Thoracic aorta (tissue), 2 donors: ENCODE results near the gene PLEKHM2. TPM values are rescaled to one million over a fixed set of nuclear protein-coding genes. Genes with fewer than 3 reads are reported as not detected.
A peak's percentile ranks its signal among the peaks of the same experiment; 100 is the strongest.

ENCODE experiments used
- ATAC-seq: fragments of 150-250 bp; one replicate; pipeline ENCODE4 v1.8.0; 2017; ENCODE audit warnings: low read depth; ENCODE audit not compliant: insufficient number of reproducible peaks, low FRiP score
- DNase-seq: peaks from one replicate; pipeline ENCODE4 v3.0.0-alpha.2; 2020; ENCODE audit warnings: low spot score
- H3K27ac ChIP-seq, 2 donors: fragments of 200-600 bp; sonication (generic); 1 replicate in 1 of 2; 2 replicates in 1 of 2; pipeline ENCODE4 v1.5.1; 2016; ENCODE audit warnings: mild to moderate bottlenecking in 2 of 2, moderate library complexity in 2 of 2
- H3K27me3 ChIP-seq: fragments of 200-600 bp; sonication (generic); replicated peaks from 2 replicates; pipeline ENCODE4 v1.6.0; 2016; ENCODE audit warnings: mild to moderate bottlenecking; ENCODE audit not compliant: insufficient read depth
- H3K36me3 ChIP-seq: fragments of 200-600 bp; sonication (generic); one replicate; pipeline ENCODE4 v1.5.1; 2016
- H3K4me1 ChIP-seq, 2 donors: fragments of 200-600 bp; sonication (generic); 1 replicate in 1 of 2; 2 replicates in 1 of 2; pipeline versions ENCODE4 v1.5.1 to v1.6.0; 2016; ENCODE audit warnings: low read depth in 2 of 2, mild to moderate bottlenecking in 1 of 2; ENCODE audit not compliant: control insufficient read depth in 1 of 2
- H3K4me3 ChIP-seq: fragments of 200-600 bp; sonication (generic); 2 replicates; pipeline ENCODE4 v1.5.1; 2016; ENCODE audit warnings: mild to moderate bottlenecking
- H3K9me3 ChIP-seq: fragments of 200-600 bp; sonication (generic); 2 replicates; pipeline ENCODE4 v1.5.1; 2016
- CTCF ChIP-seq: fragments of 200-600 bp; sonication (generic); IDR thresholded peaks from one replicate; pipeline ENCODE4 v1.5.1; 2019; ENCODE audit warnings: antibody characterized with exemption
- total RNA-seq, 2 donors: library from RNA; depleted of rRNA; stranded (reverse); fragments of >200 nt; gene quantifications; one replicate each; pipeline versions ENCODE4 v1.1.0 to v1.2.3, GENCODE V29; 2016

The PLEKHM2 gene
- total RNA-seq = 10 to 100 TPM; 53.7 to 74.6 TPM

GRCh38 chr1:15684042-15684461, at the start of gene PLEKHM2:
TSS of gene PLEKHM2 (plus strand) at chr1:15684320. CDS start at chr1:15684559, 239 bp downstream.
- Histone ChIP-seq H3K27me3 (no peaks in the 10 kb centered on the region), H3K36me3 (no peaks in the 10 kb centered on the region), H3K4me3 (peak within 1 kb of the TSS; percentile 76), H3K27ac (peak within 1 kb of the TSS; percentile 84 to 97), H3K4me1 (peaks cover 16 to 36% of the 10 kb centered on the region in 2 donors), H3K9me3 (no peaks in the 10 kb centered on the region)
- ATAC-seq (peak; percentile 40), DNase-seq (no peak)
- no peak for TF ChIP-seq CTCF

- no peak for TF ChIP-seq CTCF
- H3K4me1 ChIP-seq = no peaks in the 10 kb centered on the region
- no peak overlapping the region for H3K27ac ChIP-seq
- no peak overlapping the region for H3K4me3 ChIP-seq
- ATAC-seq (no peak), DNase-seq (no peak)
- no peaks in the 10 kb centered on the region for H3K27me3 ChIP-seq
- H3K9me3 ChIP-seq = no peaks in the 10 kb centered on the region
- H3K36me3 ChIP-seq = peaks cover 69% of the 10 kb centered on the region
Measured at GRCh38 chr1:15636436-15636835, 47.7 kb upstream of the PLEKHM2 start.

- Histone ChIP-seq H3K27ac (no peak overlapping the region), H3K9me3 (no peaks in the 10 kb centered on the region), H3K27me3 (no peaks in the 10 kb centered on the region), H3K4me1 (no peaks in the 10 kb centered on the region), H3K36me3 (peaks cover 58% of the 10 kb centered on the region), H3K4me3 (no peak overlapping the region)
- no peak for TF ChIP-seq CTCF
- DNase-seq (no peak), ATAC-seq (no peak)
Measured at GRCh38 chr1:15637826-15638225, 46.3 kb upstream of the PLEKHM2 start.

GRCh38 chr1:15639262-15639661, 44.9 kb upstream of the PLEKHM2 start:
- TF ChIP-seq CTCF = no peak
- Histone ChIP-seq H3K27ac (no peak overlapping the region), H3K4me1 (no peaks in the 10 kb centered on the region), H3K9me3 (no peaks in the 10 kb centered on the region), H3K36me3 (peaks cover 45% of the 10 kb centered on the region), H3K4me3 (no peak overlapping the region), H3K27me3 (no peaks in the 10 kb centered on the region)
- DNase-seq (no peak), ATAC-seq (no peak)

- Histone ChIP-seq H3K9me3 (no peaks in the 10 kb centered on the region), H3K27ac (no peak overlapping the region), H3K4me3 (no peak overlapping the region), H3K36me3 (peaks cover 40% of the 10 kb centered on the region), H3K4me1 (no peaks in the 10 kb centered on the region), H3K27me3 (no peaks in the 10 kb centered on the region)
- no peak for TF ChIP-seq CTCF
- DNase-seq = no peak
- ATAC-seq = no peak
Measured at GRCh38 chr1:15639931-15640330, 44.2 kb upstream of the PLEKHM2 start.
